Inflammatory macrophage treated with lipopolysaccharide for 4 hours (primary cell): ENCODE data around the gene ZNRF2.
"Not testable (repeated sequence)": the region's sequence is repeated elsewhere in the genome, so short reads cannot be mapped to it uniquely, and the experiment has no call there.

Experiments
- DNase-seq: peaks from one replicate; pipeline ENCODE4 v3.0.0-alpha.2; 2020

The ZNRF2 gene

DNA sequence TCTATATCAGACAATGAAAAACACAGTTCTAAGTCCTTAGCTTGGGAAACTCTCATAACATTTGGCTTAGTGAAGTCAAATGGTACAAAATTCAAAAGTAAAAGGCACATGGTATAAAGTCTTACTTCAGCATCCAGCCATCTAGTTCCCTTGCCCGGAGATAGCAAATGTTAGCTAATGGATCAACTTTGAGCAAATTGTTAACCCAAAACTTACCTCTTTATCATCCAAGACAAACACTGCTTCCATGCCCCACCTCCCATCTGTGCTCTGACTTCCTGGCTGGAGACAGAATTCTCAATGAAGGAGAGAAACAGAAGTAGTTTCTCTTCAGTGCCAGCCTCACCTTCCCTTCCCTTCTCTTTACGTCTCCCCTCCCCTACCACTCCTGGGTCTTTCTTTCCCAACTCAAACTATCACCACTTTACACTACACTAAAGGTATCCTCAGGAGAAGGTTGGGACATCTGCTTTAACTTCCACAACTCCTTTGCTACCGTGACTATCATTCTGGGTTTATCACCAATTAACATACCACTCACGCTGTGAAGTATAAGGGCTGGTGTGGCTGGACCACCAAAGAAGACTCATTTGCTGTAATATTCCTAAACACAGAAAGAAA lies 21.2 kb upstream of the ZNRF2 start:
- no peak for DNase-seq

DNA sequence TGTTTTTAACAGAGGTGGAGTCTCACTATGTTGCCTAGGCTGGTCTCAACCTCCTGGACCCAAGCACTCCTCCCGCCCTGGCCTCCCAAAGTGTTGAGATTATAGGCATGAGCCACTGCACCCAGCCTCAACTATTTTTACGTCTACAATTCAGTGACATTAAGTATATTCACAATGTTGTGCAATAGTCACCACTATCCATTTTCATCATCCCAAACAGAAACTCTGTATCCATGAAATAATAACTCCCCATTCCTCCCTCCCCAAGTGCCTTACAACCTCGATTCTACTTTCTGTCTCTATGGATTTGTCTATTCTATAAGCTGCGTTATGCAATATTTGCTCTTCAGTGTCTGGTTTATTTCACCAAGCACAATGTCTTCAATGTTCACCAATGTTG lies 20.3 kb upstream of the ZNRF2 start:
- no peak for DNase-seq

DNA sequence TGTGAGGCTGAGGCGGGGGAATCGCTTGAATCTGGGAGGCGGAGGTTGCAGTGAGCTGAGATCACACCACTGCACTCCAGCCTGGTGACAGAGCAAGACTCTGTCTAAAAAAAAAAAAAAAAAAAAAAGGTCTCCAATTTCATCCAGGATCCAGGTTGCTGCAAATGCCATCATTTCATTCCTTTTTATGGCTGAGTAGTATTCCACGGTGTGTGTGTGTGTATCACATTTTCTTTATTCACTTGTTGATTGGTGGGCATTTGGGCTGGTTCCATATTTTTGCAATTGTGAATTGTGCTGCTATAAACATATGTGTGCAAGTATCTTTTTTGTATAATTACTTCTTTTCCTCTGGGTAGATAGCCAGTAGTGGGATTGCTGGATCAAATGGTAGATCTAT lies 19.2 kb upstream of the ZNRF2 start:
- not testable (repeated sequence) for DNase-seq

DNA sequence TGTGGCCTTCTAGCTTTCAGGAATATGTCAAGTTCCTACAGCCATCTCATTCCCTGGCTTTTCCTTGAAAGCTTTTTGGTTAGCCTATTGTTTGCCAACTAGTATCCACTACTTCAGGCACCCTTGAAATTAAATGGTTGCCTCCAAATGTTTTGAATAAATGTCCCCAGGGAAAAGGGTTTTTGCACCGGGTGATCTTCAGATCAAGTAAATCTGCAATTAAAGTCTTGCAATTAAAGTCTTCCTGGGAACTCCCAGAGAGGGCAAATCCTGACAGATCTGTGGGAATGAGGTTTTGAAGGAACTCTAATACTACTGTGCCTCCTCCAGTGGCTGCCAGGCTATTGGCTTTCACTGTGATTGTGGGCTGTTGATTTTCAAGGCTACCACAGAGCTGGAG lies 17.7 kb upstream of the ZNRF2 start:
- no peak for DNase-seq

DNA sequence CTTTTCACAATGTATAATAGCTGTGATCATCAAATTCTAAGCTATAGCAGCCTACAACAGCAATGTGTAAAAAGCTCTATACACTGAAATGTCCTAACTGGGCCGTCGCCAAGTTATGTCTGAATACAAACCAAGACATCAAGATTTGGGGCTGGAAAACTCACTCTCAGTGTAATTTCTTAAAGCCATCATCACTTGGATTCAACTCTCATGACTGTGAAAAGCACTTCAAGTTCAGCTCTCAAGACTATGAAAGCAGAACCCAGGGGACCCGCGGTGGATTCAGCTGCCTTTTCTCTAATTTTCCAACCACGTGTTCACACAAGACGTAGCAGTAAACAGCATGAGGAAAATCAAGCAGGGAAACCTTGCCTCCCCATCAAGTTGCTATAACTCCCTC lies 15.8 kb upstream of the ZNRF2 start:
- DNase-seq = no peak

DNA sequence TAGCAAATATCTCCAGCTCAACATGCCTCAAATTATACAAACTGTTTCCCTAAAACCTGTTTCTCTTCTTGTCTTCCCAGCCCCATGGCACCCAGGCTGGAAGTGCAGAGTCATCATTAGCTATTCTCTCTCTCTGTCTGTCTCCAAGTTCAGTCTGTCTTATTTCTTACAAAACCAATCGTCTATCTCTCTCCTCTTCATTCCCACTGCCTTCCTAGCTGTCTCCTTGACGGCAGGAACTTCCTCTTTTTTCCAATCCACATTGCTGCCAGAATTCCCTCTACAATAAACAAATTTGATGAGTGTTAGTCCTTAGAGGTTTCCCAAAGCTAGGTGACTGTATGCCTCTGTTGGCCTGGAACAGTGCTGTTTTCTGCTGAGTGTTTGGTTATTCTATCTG lies 14.9 kb upstream of the ZNRF2 start:
- DNase-seq = no peak

DNA sequence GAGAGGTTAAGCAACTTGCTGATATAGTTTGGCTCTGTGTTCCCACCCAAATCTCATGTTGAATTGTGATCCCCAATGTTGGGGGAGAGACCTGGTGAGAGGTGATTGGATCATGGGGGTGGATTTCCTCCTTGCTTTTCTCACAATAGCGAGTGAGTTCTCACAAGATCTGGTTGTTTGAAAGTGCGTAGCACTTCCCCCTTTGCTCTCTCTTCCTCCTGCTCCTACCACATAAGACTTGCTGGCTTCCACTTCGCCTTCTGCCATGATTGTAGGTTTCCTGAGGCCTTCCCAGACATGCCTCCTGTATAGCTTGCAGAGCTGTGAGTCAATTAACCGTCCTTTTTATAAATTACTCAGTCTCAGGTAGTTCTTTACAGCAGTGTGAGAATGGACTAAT lies 13.5 kb upstream of the ZNRF2 start:
- peak; percentile 60 for DNase-seq

DNA sequence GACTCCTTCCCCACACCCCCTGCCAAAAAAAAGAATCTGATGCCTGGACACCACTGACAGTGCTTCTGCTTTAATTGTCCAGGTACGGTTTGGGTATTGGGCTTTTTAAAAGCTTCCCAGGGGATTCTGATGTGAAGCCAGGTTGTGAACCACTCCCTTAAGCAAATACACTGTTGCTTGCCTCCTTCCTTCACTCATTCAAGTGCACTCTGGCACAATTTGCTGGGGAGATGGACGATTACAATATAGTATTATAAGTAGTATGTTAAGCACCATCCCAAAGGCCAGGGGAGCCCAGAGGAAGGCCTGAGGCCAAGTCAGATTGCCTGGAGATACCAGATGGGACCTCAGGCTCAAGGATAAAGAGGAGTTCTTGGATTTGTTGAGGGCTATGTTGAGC lies 12.3 kb upstream of the ZNRF2 start:
- no peak for DNase-seq

DNA sequence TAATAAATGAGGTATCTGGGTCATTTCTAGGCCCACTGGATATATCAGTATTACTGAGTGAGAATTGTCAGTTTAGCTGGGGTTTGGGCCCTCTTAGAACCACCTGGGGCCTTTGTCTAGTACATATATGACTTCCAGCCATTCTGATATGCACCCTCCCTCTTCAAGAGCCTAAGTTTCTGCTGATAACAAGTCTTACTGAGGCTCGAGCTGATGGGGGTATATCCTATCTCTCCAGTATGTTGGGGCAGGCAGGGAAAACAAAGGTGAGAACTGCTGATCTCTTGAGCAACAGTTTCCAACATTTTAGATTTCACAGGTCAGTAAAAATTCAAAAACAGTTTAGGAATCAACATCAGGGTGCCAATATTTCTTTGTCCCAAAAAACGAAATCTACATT lies 10.8 kb upstream of the ZNRF2 start:
- DNase-seq = no peak

DNA sequence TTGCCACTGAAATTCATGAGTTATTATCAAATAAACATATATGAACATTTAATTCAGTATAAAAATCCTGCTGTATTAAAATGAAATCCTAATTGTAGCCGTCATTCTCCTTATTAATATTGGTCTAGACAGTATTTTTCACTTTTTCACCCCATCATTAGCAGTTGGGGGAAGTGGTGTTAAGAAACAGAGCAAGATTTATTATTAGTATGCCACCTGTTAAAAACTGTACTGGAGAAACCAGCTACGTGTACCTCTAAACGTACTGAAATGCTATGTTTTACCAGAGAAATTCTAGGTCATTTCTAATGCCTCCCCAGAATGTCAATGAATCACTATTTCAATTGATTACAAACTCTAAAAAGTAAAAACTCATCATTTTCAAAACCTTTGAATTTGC lies 9.8 kb upstream of the ZNRF2 start:
- no peak for DNase-seq

DNA sequence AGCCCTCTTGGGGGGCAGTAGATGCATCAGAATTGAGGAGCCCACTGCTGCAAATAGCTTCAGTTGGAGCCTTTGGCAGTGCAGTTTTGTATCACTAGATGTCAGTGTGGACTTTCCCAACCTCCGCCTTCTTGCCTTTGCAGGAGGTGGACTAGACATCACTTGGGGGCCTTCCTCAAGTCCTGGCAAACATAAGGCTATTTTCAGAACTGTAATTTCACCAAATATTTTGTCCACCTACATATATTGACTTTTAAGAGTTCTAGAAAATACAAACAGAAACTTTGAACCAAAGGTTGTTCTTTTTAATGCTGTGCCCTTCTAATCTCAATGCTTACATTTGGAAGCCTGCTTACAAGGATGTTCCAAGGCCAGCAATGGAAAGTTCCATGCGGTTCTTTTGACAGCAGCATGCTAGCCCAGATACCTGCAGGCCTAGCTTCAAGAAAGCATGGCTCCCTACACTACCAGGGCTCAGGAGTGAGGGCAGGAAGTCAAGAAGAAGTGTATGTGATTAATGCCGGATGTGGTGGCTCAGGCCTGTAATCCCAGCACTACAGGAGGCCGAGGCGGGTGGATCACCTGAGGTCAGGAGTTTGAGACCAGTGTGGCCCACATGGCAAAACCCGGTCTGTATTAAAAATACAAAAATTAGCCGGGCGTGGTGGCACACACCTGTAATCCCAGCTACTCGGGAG lies 8.0 kb upstream of the ZNRF2 start:
- peak; percentile 42 for DNase-seq

DNA sequence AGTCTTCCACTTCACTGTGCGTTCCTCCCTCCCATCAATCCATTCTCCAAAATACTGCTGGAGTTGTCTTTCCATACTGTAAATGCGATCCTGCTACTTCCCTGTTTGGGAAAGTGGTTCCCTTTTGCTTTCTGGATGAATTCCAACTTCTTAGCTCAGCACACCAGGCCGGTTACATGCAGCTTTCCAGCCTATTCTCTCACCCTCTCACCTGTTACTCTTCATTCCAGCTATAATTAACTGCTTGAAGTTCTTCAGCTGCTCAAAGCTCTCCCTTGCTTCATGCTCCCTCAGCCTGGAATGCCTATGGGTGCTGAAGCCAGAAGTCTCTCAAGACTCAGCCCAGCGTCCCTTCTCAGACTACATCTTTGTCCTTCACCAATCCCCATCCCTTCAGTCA lies 6.0 kb upstream of the ZNRF2 start:
- DNase-seq = peak; percentile 46

DNA sequence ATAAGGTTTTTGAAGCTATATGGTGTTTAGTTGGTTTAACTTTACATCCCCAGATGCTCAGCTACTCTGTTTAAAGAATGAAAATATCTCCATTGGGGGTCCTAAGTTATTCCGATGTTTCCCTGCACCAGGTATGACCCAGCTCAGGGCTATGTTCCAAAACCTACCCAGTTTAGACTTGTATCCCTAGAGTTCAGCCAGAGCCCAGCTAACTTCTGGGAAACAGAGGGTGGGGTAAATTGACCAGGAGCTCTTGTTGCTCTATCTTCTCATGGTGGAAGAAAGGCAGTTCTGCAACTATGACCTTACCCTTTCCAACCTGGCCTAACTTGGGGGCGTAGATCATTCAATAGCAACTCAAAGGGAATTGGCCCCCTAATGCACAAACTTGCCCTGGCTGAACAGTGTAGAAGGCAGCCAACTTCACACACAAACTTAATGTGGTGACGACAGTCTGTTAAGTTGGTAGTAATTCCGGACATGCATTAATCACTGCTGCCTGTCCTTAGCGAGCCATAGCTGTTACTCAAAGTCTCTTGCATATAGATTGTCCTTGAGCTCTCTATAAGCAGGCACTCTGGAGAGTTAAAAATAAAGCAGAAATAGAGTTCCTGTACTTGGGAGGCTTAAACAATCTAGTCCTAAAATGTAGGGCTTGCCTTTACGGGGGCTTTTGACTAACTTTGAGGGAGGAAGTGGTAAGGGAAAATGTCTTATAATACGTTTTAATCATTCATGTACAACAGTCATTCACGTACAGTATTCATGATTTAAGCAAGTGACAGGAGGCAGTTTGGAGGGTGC lies 5.3 kb upstream of the ZNRF2 start:
- peak; percentile 39 for DNase-seq

DNA sequence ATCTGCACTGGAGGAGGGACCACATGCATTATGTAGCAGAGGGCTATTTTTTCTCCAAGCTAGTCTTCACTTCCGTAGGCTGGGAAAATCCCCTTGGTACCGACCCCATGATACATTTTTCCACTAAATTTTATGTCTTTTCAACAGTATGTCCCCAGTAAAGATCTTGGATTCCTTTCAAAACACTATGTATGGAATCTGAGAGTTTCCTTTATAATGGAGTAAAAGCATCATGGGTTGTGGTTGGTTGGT lies 4.8 kb upstream of the ZNRF2 start:
- DNase-seq = no peak

DNA sequence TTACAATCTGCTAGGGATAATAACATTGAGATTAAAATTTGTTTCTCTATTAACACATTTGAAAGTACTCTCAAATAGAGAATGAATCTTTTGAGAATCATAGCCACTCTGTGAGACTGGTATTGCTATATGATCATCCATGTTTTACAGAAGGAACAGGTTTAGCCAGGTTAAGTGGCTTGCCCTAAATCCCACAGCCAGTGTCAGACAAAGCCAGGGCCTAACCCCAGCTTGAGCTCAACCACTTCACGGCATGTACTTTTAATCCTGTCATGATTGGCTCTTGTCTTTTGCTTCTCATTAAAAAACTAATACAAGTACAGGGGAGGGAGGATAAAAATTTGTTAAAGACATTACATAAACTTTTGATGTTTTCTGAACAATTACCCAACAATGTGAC lies 3.8 kb upstream of the ZNRF2 start:
- no peak for DNase-seq

DNA sequence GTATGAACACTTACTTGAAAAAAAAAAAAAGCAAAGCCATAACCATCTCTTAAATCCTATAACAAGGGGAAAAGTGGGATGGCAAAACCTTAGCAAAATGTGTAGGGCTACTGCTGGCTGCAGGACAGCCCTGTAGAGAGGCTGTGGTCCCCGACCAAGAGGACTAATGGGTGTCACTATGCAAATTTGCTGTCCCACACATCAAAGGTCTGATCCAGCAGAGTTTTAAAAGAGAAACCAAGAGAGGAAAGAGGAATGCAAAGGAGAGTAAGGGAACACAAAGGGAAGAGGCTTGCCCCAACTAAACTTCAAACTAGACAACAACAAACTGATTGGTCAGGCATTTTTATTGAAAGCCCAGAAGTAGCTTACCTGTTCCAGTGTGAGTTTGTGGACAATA lies 3.1 kb upstream of the ZNRF2 start:
- no peak for DNase-seq

DNA sequence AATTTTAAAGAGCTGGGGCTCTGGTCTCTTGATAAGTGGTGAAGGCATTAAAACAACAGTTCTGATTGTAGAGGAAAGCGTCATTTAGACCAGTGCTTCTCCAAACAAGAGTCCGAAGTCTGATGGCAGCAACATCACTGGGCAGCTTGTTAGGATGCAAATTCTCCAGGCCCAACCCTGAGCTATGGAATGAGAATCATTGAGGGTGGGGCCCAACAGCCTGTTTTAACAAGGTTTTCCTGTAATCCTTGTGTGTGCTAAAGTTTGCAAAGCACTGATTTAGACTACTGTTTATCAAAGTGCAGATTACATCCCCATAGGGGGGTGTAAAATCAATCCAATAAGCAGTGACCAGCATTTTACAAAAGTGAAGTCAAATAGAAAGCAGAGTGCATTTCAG lies 2.6 kb upstream of the ZNRF2 start:
- DNase-seq = no peak

DNA sequence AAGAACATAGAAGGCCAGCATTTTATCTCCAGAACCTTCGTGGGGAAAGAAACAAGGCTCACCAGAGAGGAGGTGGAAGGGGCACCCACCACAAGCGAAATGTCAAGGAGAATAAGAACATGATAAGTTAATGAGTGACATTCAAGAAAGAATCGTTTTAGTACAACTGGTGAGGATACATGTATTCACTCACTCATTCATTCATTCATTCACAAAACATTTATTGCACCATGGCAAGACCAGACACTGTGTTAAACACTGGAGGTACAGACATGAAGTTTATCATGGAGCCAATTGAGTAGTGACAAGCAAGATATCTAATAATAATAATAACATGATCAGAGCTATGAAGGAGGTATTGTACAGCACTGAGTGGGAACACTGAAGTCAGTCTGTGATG lies 1.7 kb upstream of the ZNRF2 start:
- DNase-seq = no peak

DNA sequence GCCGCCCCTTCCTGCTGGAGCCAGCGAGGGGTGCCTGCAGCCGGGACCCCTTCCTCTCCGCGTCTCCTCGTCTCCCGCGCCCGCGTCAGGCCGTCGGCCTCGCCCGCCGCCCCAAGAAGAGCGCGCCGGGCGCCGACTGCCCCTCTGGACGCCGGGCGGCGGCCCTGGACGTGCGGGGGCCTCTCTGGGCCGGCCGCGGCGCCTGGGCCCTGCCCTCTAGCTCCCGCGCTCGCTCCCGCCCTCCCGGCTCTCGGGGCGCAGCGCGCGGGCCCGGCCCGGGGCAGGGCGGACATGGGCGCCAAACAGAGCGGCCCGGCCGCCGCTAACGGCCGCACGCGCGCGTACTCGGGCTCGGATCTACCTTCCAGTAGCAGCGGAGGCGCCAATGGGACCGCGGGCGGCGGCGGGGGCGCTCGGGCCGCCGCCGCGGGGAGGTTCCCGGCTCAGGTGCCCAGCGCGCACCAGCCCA lies 704 bp downstream of the ZNRF2 start:
- DNase-seq = no peak

DNA sequence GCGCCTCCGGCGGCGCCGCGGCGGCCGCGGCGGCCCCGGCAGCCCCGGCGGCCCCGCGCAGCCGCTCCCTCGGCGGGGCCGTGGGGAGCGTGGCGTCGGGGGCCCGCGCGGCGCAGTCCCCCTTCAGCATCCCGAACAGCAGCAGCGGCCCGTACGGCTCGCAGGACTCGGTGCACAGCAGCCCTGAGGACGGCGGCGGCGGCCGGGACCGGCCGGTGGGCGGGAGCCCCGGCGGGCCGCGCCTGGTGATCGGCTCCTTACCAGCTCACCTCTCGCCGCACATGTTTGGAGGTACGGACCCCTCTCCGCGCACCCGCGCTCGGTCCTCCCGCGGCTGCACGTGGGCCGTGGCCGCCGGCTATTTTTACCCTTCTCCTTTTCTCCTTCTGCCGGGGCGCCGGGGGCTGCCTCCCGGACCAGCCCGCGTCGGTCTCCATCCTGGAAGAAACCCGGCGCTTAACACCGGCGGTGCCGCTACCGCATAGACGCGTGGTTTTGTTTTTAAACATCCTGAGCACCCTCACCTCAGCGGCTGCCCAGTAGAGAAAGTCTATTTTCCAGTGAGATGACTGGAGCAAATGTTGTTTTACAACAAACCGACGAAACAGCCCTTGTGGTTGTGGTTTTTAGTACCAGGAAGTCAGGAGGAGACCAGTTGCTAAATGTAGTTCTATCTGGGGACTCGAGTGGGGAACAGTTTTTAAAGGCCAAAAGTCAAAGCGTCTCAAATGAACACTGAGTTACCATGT lies 1.3 kb downstream of the ZNRF2 start:
- peak; percentile 86 for DNase-seq

DNA sequence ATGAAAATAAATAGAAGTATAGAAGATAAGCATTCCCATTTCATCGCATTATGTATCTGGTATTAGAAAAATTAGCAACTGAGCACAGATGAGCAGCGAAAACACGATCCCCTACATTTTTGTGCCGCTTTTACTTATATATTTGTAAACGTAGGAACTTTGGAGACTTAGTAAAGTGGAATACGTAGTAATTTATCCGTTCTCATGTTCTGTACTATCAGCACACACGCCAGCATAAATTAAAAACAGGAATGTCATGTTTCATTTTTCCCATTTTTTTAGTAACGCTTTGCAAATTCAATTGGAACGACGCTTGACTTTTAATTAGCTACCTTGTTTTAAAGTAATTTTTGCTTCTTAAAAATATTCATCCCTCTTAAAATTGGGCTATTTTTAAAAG lies 2.4 kb downstream of the ZNRF2 start:
- DNase-seq = no peak

DNA sequence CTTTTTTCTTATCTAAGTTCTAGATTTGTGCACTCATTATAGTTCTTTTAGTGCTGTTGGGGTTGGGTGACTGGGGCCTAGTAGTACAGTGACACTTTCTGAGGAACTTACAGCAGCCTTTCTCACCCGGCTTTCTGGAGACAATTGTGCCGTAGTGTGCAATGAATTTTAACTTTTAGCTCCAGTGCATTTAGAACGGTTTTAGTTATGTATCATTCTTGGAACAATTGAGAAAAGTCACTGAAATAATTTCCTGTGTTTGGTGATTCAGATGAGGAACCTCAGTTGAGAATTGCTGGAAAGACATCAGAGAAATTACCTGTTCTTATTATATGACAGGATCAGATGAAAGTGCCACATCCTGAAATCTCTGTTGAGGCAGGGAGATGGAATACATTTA lies 3.2 kb downstream of the ZNRF2 start:
- DNase-seq = peak; percentile 18

DNA sequence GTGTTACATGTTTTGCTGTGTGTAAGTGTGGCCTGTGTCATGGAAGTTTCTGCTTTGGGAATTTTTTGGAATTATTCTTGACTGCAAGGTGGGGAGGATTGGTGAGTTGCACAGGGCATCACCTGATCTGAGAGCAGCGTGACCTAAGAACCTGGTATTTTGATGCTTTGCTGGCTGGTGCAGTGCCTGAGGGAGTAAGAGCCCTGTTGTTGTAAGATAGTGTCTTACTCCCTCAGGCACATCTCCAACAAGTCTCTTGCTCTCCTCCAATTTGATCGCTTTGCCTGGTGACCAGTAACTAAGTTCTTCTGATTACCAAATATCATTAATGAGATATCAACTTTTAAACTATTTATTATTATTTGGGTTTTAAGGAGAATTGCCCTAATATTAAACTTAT lies 5.2 kb downstream of the ZNRF2 start:
- not testable (repeated sequence) for DNase-seq

DNA sequence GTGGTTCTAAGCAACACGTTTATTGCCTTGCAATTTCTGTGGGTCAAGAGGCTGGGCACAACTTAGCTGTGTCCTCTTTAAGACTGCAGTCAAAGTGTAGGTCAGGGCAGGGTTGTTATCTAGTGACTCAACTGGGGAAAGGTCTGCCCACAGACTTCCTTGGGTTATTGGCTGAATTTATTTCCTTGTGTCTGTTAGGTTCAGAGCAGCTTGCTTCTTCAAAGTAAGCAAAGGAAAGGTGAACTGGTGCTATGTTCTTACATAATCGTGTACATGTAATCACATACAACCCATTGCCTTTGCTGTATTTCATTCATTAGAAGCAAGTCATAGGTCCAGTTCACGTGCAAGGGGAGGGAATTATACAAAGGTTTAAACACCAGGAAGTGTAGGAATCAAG lies 5.9 kb downstream of the ZNRF2 start:
- peak; percentile 23 for DNase-seq
